Measurements from ENCODE around the gene HTT-AS.

DNA sequence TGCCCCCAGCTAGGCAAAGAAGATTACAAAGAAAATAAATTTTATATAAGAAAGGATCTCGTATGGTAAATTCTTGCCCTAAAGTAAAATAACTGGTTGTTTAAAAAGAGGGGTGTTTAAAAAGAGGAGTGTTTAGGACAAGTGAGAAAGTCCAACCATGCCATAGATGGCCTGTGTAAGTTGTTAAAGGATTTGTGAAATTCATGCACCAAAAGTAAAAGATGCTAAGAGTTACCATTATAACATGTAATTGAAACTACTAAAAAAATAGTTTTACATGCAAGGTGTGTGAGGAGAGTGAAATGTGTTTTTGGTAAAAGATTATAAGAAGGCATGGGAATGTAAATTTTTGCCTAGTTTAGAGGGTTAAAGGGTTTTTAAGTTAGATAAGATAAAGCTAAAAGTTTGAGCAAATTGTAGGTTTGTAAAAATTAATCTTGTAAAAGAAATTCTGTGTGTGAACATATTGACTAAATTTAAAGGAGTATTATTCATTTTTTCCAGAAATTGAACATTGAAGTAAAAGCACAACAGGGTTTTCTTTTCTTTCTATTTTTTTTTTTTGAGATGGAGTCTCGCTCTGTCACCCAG lies 20.1 kb downstream of the HTT-AS start:
- TF ChIP-seq, protein P1, sequence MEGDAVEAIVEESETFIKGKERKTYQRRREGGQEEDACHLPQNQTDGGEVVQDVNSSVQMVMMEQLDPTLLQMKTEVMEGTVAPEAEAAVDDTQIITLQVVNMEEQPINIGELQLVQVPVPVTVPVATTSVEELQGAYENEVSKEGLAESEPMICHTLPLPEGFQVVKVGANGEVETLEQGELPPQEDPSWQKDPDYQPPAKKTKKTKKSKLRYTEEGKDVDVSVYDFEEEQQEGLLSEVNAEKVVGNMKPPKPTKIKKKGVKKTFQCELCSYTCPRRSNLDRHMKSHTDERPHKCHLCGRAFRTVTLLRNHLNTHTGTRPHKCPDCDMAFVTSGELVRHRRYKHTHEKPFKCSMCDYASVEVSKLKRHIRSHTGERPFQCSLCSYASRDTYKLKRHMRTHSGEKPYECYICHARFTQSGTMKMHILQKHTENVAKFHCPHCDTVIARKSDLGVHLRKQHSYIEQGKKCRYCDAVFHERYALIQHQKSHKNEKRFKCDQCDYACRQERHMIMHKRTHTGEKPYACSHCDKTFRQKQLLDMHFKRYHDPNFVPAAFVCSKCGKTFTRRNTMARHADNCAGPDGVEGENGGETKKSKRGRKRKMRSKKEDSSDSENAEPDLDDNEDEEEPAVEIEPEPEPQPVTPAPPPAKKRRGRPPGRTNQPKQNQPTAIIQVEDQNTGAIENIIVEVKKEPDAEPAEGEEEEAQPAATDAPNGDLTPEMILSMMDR (IDR thresholded peaks at IDR 0.05), result no peak
- TF ChIP-seq POLR2A (IDR thresholded peaks at IDR 0.05), result no peak
